Measurements from ENCODE around the gene WRAP53. TPM values are rescaled to one million over a fixed set of nuclear protein-coding genes. Genes with fewer than 3 reads are reported as not detected.

WRAP53 gene
- total RNA-seq, 4 donors from 2014 or later = 1.0 to 8.8 (median 6.2) TPM

- intact Hi-C loops (cut with DNase I; ENCODE audit: low total_unique reads) = no loop called here
- no peak overlapping the region for H3K4me3 ChIP-seq
These were observed 35.6 kb upstream of the WRAP53 start for GRCh38 chr17:7652388-7653356.

GRCh38 chr17:7654832-7655540 is 33.3 kb upstream of the WRAP53 start:
- Histone ChIP-seq H3K27me3 (no peaks in the 10 kb centered on the region), H3K36me3 (no peaks in the 10 kb centered on the region), H3K9me3 (no peaks in the 10 kb centered on the region), H3K4me3 (no peak overlapping the region), H3K27ac (no peak overlapping the region), H3K4me1 (peaks cover 0 to 4% of the 10 kb centered on the region in 2 donors)
- no peak for DNase-seq
- intact Hi-C loops (cut with DNase I; ENCODE audit: low total_unique reads) = no loop called here
- TF ChIP-seq CTCF (IDR thresholded peaks at IDR 0.05) (no peak), POLR2A (IDR thresholded peaks at IDR 0.05) (no peak)

More at GRCh38 chr17:7652388-7653356, 35.6 kb upstream of the WRAP53 start:
- Histone ChIP-seq H3K36me3 (no peaks in the 10 kb centered on the region), H3K27me3 (no peaks in the 10 kb centered on the region), H3K27ac (peak overlapping the region; percentile 56 to 81), H3K4me1 (peaks cover 0 to 4% of the 10 kb centered on the region in 2 donors), H3K9me3 (no peaks in the 10 kb centered on the region)
- TF ChIP-seq CTCF (IDR thresholded peaks at IDR 0.05) (no peak), POLR2A (IDR thresholded peaks at IDR 0.05) (no peak)
- DNase-seq = no peak

- intact Hi-C loops (cut with DNase I; ENCODE audit: low total_unique reads) = no loop called here
- TF ChIP-seq CTCF (IDR thresholded peaks at IDR 0.05) (no peak), POLR2A (IDR thresholded peaks at IDR 0.05) (no peak)
- Histone ChIP-seq H3K27ac (no peak overlapping the region), H3K4me3 (no peak overlapping the region), H3K4me1 (peaks cover 0 to 4% of the 10 kb centered on the region in 2 donors), H3K36me3 (no peaks in the 10 kb centered on the region), H3K9me3 (no peaks in the 10 kb centered on the region), H3K27me3 (no peaks in the 10 kb centered on the region)
- DNase-seq = no peak
These were observed 32.8 kb upstream of the WRAP53 start for GRCh38 chr17:7655541-7655840.

- peaks cover 0 to 4% of the 10 kb centered on the region in 2 donors for H3K4me1 ChIP-seq
- intact Hi-C loops (cut with DNase I; ENCODE audit: low total_unique reads) = no loop called here
- no peak for TF ChIP-seq POLR2A (IDR thresholded peaks at IDR 0.05)
- no peak for TF ChIP-seq CTCF (IDR thresholded peaks at IDR 0.05)
- peak; percentile 58 to 63 for DNase-seq
- no peak overlapping the region for H3K4me3 ChIP-seq
- H3K27me3 ChIP-seq = no peaks in the 10 kb centered on the region
- peak overlapping the region; percentile 2 to 25 for H3K27ac ChIP-seq
- H3K36me3 ChIP-seq = no peaks in the 10 kb centered on the region
- no peaks in the 10 kb centered on the region for H3K9me3 ChIP-seq
These were observed 31.2 kb upstream of the WRAP53 start for GRCh38 chr17:7656958-7657609.

Data from uterus (tissue), 4 donors.